ENCODE measurements around the gene TAPT1. TPM values are rescaled to one million over a fixed set of nuclear protein-coding genes. Genes with fewer than 3 reads are reported as not detected.

Gene TAPT1, protein sequence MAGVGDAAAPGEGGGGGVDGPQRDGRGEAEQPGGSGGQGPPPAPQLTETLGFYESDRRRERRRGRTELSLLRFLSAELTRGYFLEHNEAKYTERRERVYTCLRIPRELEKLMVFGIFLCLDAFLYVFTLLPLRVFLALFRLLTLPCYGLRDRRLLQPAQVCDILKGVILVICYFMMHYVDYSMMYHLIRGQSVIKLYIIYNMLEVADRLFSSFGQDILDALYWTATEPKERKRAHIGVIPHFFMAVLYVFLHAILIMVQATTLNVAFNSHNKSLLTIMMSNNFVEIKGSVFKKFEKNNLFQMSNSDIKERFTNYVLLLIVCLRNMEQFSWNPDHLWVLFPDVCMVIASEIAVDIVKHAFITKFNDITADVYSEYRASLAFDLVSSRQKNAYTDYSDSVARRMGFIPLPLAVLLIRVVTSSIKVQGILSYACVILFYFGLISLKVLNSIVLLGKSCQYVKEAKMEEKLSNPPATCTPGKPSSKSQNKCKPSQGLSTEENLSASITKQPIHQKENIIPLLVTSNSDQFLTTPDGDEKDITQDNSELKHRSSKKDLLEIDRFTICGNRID
- 76.0 and 88.5 TPM in 2 replicates for total RNA-seq
- 159 TPM for total RNA-seq (2013)
- 58.4 and 99.5 TPM in 2 replicates for polyA plus RNA-seq
- polyA minus RNA-seq, result 53.3 and 82.0 TPM in 2 replicates

DNA sequence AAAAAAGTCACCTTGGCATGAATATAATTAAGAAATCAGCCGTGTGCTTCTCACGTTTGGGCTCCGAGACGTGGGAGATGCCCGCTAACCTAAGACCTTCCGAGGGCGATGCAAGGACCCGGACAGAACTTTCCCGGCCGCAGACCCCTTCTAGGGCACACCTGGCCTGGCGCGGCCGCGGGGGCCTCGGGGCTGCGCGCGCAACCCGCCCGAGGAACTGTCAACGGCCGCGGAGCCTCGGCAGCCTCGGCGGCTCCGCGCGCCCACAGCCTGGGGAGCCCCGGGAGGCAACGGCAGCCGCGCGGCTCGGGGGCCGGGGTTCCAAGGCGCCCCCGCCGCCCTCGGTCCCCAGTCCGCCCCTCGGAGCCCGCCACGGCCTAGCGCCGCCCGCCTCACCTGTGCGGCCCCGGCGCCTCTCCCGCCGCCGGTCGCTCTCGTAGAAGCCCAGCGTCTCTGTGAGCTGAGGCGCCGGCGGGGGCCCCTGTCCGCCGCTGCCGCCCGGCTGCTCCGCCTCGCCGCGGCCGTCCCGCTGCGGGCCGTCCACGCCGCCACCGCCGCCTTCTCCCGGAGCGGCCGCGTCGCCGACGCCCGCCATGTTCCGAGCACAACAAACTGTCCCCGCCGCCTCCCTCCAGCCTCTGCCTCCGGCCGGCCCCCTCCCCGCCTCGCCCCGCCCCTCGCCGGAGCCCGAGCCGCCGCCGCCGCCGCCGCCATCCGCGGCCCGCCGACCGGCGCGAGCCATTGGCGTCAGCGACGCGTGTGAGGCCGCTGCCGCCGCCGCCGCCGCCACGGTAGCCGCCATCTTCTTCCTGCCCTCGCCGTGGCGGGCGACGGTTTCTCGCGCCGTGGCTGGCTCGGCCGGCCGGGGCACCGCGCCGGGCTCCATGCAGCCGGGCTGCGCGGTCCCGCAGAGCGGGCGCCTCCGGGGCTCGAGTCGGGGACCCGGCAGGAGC lies at the start of gene TAPT1:
TSS of gene TAPT1 (minus strand) at position 609 of the 953 bp plus-strand sequence. CDS start at position 595, 14 bp downstream.
- POLR2A ChIA-PET, result interaction anchor here (1.5 kb wide), 1 partner anchor 9 kb away, joined by 3 read pairs; no protein-coding TSS in a partner anchor
- peak within 1 kb of the TSS; percentile 78 for H2AFZ ChIP-seq (ENCODE audit: insufficient read depth, low read depth, low read length, poor library complexity, severe bottlenecking)

More for the DNA sequence above, at the start of gene TAPT1:
- H3K4me3 Mint-ChIP-seq, result peak within 1 kb of the TSS; percentile 99
- Histone ChIP-seq H3K4me1 (ENCODE audit: control insufficient read depth in 2 of 2, insufficient read depth in 2 of 2, low read length in 2 of 2) (peaks cover 33 to 54% of the 10 kb centered on the region in 2 donors), H3K79me2 (ENCODE audit: control insufficient read depth, insufficient read depth, low read length) (peaks cover 53% of the 10 kb centered on the region), H3K27me3 (replicated peaks in 1 of 4; ENCODE audit: control extremely low read depth in 1 of 4, control insufficient read depth in 3 of 4, insufficient read depth in 4 of 4, low read length in 3 of 4) (no peaks in the 10 kb centered on the region), H3K36me3 (replicated peaks in 1 of 2; ENCODE audit: control extremely low read depth in 1 of 2, control insufficient read depth in 1 of 2, extremely low read depth in 1 of 2, insufficient read depth in 2 of 2, low read length in 1 of 2) (peaks cover 0 to 6% of the 10 kb centered on the region in 2 experiments), H3K9me3 (ENCODE audit: control extremely low read depth in 1 of 3, control insufficient read depth in 2 of 3, insufficient read depth in 1 of 3, low read length in 2 of 3) (peaks cover 0 to 1% (median 0%) of the 10 kb centered on the region in 3 donors), H3K27ac (ENCODE audit: low read length in 2 of 2) (peak within 1 kb of the TSS; percentile 69 to 92), H4K20me1 (ENCODE audit: control insufficient read depth, insufficient read depth, low read length, poor library complexity, severe bottlenecking) (peaks cover 27% of the 10 kb centered on the region), H3K4me2 (replicated peaks; ENCODE audit: low read depth, low read length, poor library complexity, severe bottlenecking) (peak within 1 kb of the TSS; percentile 66), H3K4me3 (ENCODE audit: control extremely low read depth in 1 of 5, extremely low read depth in 1 of 5, insufficient read depth in 1 of 5, low read depth in 2 of 5, low read length in 4 of 5) (peak within 1 kb of the TSS; percentile 77 to 95 (median 87)), H3K9ac (ENCODE audit: low read length) (peak within 1 kb of the TSS; percentile 86)
- ATAC-seq (ENCODE audit: low read depth) (peak; percentile 80), DNase-seq (peak; percentile 88)
- TF ChIP-seq, protein P1, sequence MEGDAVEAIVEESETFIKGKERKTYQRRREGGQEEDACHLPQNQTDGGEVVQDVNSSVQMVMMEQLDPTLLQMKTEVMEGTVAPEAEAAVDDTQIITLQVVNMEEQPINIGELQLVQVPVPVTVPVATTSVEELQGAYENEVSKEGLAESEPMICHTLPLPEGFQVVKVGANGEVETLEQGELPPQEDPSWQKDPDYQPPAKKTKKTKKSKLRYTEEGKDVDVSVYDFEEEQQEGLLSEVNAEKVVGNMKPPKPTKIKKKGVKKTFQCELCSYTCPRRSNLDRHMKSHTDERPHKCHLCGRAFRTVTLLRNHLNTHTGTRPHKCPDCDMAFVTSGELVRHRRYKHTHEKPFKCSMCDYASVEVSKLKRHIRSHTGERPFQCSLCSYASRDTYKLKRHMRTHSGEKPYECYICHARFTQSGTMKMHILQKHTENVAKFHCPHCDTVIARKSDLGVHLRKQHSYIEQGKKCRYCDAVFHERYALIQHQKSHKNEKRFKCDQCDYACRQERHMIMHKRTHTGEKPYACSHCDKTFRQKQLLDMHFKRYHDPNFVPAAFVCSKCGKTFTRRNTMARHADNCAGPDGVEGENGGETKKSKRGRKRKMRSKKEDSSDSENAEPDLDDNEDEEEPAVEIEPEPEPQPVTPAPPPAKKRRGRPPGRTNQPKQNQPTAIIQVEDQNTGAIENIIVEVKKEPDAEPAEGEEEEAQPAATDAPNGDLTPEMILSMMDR (IDR thresholded peaks at IDR 0.05), result no peak
- no peak for TF ChIP-seq EZH2 (IDR thresholded peaks at IDR 0.05; ENCODE audit: borderline replicate concordance, insufficient read depth, low read depth, low read length, poor library complexity, severe bottlenecking)
- peaks cover 66% of the 10 kb centered on the region for H3K4me1 Mint-ChIP-seq
- no peaks in the 10 kb centered on the region for H3K9me3 Mint-ChIP-seq (ENCODE audit: insufficient read depth)
- no peaks in the 10 kb centered on the region for H3K27me3 Mint-ChIP-seq
- intact Hi-C loops (cut with micrococcal nuclease), result loop anchor here (2.0 to 10.0 kb wide), 5 partner anchors 29 to 1796 kb away; partner anchors contain the start of genes FAM200B, FBXL5 and LCORL
- WGBS (ENCODE audit: insufficient coverage), result under 1% methylated on average over 143 of the region's 143 CpGs
- H3K27ac Mint-ChIP-seq, result peak within 1 kb of the TSS; percentile 99
- CTCF ChIA-PET, result interaction anchor here (1.5 kb wide), 1 partner anchor 21 kb away, joined by 5 read pairs; no protein-coding TSS in a partner anchor

Measured in B cell (primary cell).